Coronary artery (tissue), 2 donors: ENCODE measurements around the gene FAM50B.

Experiments used
- DNase-seq: peaks from one replicate; pipeline ENCODE4 v3.0.0-alpha.2; 2017; ENCODE audit warnings: low spot score
- H3K27ac ChIP-seq, 2 donors: fragments of 200-600 bp; sonication (generic); one replicate each; pipeline ENCODE4 v1.5.1; 2016 to 2019
- H3K4me3 ChIP-seq: fragments of 200-600 bp; sonication (generic); 2 replicates; pipeline ENCODE4 v1.5.1; 2016; ENCODE audit warnings: mild to moderate bottlenecking, moderate library complexity
- TF ChIP-seq, protein P1 (sequence below): fragments of 200-600 bp; sonication (generic); IDR thresholded peaks from one replicate; pipeline ENCODE4 v1.5.1; 2019; ENCODE audit warnings: antibody characterized with exemption

Gene FAM50B

GRCh38 chr6:3838992-3839867 lies 9.9 kb upstream of the FAM50B start:
- Histone ChIP-seq H3K4me3 (no peak overlapping the region), H3K27ac (peak overlapping the region in 1 of 2 donors; percentile 28)
- no peak for DNase-seq
- TF ChIP-seq, protein P1, sequence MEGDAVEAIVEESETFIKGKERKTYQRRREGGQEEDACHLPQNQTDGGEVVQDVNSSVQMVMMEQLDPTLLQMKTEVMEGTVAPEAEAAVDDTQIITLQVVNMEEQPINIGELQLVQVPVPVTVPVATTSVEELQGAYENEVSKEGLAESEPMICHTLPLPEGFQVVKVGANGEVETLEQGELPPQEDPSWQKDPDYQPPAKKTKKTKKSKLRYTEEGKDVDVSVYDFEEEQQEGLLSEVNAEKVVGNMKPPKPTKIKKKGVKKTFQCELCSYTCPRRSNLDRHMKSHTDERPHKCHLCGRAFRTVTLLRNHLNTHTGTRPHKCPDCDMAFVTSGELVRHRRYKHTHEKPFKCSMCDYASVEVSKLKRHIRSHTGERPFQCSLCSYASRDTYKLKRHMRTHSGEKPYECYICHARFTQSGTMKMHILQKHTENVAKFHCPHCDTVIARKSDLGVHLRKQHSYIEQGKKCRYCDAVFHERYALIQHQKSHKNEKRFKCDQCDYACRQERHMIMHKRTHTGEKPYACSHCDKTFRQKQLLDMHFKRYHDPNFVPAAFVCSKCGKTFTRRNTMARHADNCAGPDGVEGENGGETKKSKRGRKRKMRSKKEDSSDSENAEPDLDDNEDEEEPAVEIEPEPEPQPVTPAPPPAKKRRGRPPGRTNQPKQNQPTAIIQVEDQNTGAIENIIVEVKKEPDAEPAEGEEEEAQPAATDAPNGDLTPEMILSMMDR, result no peak

DNA sequence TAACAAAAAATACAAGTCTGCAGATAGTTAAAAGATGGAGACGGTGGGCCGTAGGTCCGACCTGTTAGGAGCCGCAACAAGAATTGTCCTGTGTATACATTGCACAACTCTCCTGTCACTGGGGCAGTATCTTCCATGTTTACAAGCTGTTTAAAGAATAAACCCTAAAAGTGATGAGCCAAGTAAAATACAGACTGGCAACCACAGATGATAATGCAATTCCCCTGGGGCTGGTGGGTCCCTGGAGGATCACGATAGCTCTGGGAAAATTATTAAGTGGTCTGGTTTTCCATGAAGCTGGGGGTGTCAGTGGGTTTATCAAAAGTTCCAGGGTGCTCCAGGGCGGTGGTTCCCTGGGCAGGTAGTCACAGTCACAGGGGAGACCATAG lies 8.1 kb upstream of the FAM50B start:
- peak overlapping the region in 1 of 2 donors; percentile 89 for H3K27ac ChIP-seq
- no peak overlapping the region for H3K4me3 ChIP-seq
- TF ChIP-seq, protein P1, result no peak
- DNase-seq, result no peak

DNA sequence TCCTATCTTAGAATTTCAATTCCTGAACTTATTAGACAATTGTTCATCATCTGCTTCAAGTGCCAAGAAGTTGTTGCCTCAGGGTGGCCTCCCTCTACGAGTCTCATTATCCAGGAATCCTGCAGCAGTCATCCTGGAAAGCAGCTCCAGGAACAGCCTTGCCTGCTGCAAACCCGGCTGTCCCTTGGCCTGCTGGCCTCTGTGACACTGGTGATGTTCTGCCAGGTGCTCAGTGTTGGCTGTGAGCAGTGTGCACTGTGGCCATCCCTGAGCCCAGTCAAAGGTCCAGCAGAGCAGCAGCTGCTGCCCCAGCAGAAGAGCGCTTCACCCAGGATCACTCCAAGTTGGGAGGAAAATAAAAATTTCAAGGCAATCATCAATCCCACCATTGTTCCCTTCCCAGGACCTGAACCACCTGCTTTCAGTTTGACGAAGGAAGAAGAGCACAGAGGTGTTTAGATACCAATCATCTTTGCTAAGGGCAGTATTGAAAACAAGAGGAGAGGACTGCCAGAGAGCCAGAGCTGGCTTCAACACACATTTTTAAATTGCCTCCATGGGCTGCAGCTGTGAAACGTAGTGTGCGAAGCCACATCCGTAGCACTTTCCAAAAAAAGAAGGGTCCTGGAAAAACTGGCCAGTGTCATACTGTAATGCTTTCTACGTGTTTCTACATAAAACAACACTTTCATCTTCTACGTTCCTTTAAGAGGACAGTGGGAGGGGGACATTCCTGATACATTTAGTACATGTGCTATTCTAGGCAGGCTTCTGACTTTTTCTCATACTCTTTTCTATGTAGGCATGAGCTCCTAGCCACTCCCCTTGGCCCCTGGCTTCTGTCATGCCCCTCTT lies 7.2 kb upstream of the FAM50B start:
- DNase-seq, result peak; percentile 83
- TF ChIP-seq, protein P1, result no peak
- H3K27ac ChIP-seq, result peak overlapping the region; percentile 58 to 89
- H3K4me3 ChIP-seq, result peak overlapping the region; percentile 11

DNA sequence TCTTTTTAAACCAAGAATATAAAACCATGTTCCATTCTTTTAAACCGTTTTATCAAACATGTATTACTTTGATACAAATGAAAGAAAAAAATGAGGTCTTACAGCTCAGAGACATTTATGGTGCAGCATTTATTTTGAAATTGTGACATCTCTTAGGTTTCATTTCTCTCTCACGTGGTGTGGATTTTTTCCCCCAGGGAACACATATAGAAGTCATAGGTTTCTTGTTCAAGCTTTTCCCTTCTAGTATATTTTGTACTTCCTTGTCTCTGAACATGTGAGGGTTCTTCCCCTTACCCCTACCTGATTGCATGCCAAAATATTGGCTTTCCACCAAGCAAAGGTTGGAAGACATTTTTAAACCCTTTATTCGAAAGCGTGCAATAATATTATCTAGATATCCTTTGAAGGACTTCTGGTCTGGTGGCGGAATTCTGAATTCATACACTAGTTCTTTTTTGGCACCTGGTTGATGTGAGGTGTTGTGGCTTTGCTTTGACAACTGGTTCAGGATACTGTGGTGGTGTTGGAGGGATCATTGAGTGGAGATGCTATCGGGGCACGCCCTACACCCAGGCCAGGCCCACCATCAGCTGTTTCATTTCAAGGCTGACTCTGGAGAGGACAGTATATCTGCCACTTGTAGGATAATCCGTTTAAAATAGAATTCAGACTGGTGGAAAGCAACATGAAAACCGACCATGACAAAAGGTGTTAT lies 5.6 kb upstream of the FAM50B start:
- H3K4me3 ChIP-seq, result no peak overlapping the region
- TF ChIP-seq, protein P1, result no peak
- no peak for DNase-seq
- peak overlapping the region; percentile 58 to 89 for H3K27ac ChIP-seq

DNA sequence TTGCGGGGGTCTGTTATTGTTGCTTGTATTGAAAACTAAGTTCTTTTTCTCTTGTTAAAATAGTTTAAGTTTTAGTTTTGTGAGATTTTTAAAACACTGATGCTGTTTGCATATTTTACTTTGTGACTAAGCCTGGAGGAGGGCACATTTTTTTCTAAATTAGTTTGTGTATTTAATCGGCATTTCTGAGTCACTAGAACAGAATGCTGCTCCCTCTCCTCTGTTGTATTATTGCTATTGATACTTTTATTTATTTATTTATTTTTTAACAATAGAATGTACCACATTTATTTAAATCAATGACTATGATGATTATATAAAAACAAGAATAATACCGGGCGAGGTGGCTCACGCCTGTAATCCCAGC lies 5.1 kb upstream of the FAM50B start:
- Histone ChIP-seq H3K4me3 (no peak overlapping the region), H3K27ac (peak overlapping the region; percentile 58 to 89)
- TF ChIP-seq, protein P1, result no peak
- no peak for DNase-seq

GRCh38 chr6:3847521-3847920 lies 1.7 kb upstream of the FAM50B start:
- no peak for DNase-seq
- TF ChIP-seq, protein P1, result no peak

More at GRCh38 chr6:3847521-3847920, 1.7 kb upstream of the FAM50B start:
- H3K27ac ChIP-seq, result peak overlapping the region; percentile 52 to 61
- no peak overlapping the region for H3K4me3 ChIP-seq
